ENCODE results near the gene BCL2L12.

GRCh38 chr19:49689133-49690078 lies 23.7 kb downstream of the BCL2L12 start, which contains the start of gene ADM5:
- peak; percentile 55 to 82 for TF ChIP-seq CTCF (IDR thresholded peaks at IDR 0.05; ENCODE audit: extremely low read depth in 1 of 2, insufficient read depth in 1 of 2, low read depth in 1 of 2, low read length in 2 of 2)
- TF ChIP-seq, protein P1, sequence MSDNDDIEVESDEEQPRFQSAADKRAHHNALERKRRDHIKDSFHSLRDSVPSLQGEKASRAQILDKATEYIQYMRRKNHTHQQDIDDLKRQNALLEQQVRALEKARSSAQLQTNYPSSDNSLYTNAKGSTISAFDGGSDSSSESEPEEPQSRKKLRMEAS (IDR thresholded peaks at IDR 0.05; ENCODE audit: insufficient read depth, insufficient read length), result no peak
- no peak for TF ChIP-seq EZH2 (IDR thresholded peaks at IDR 0.05; ENCODE audit: borderline replicate concordance, low read depth, low read length, severe bottlenecking)
- TF ChIP-seq POLR2A (IDR thresholded peaks at IDR 0.05; ENCODE audit: low read depth, low read length), result peak; percentile 18
- TF ChIP-seq MYC (IDR thresholded peaks at IDR 0.05; ENCODE audit: low read depth, low read length), result no peak
- no peak for TF ChIP-seq POLR2AphosphoS5 (IDR thresholded peaks at IDR 0.05; ENCODE audit: insufficient read depth, low read depth, low read length)
- TF ChIP-seq JUN (IDR thresholded peaks at IDR 0.05; ENCODE audit: borderline replicate concordance, insufficient read depth, insufficient read length, low read depth), result no peak
- TF ChIP-seq FOS (IDR thresholded peaks at IDR 0.05; ENCODE audit: borderline replicate concordance, insufficient read depth, low read length), result no peak

Data from endothelial cell of umbilical vein (primary cell).